Eye (tissue), 1 donor: Measurements from ENCODE around the gene NBEA.

Source experiments
- DNase-seq: peaks from one replicate; pipeline ENCODE4 v3.0.0-alpha.2; 2015

Gene NBEA

GRCh38 chr13:35684432-35684831 lies 742.4 kb downstream of the NBEA start:
- no peak for DNase-seq

- DNase-seq = no peak
Measured at GRCh38 chr13:35687336-35687735, 745.3 kb downstream of the NBEA start.

GRCh38 chr13:35690581-35691207 lies 748.6 kb downstream of the NBEA start:
- DNase-seq = peak; percentile 48

GRCh38 chr13:35693134-35693784 lies 751.2 kb downstream of the NBEA start:
- peak; percentile 79 for DNase-seq

GRCh38 chr13:35694031-35694430 lies 752.0 kb downstream of the NBEA start:
- no peak for DNase-seq

DNA sequence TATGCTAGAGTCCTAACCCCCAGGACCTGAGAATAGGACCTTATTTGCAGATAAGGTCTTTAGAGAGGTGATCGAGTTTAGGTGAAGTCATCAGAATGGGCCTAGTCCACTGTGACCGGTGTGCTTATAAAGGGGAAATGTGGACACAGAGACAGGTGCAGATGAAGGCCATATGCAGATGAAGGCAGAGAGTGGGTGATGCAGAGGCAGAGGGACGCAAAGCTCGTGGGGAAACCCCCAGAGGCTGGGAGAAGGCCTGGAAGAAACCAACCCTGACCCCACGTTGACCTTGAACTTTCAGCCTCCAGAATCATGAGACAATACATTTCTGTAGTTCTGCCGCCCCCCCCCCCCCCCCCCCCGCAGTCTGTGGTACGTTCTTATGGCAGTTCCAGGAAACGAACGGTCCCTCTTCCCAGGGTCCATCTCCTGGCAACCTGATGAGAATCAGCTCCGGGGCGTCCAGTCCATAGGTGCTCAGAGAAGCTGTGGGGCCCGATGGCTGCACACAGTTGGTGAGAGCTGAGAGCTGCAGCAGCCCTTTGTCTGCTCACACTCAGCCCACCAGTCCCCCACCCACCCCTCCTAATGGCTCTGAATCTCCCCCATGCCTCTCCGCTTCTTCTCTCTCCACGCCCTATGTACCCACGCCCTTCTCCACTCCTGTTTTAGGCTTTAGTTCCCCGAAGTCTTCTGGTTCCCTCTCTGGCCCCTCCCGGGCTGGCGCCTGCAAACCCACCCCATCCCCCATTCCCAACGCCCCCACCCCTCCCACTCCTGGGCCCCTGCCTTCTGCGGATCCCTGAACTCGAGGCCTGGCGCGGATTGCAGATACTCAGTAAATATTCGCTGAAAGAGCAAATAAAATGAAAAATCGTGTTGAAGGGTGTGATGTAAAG lies 752.7 kb downstream of the NBEA start:
- DNase-seq = peak; percentile 49

- DNase-seq = no peak
Measured at GRCh38 chr13:35695448-35695770, 753.3 kb downstream of the NBEA start.

GRCh38 chr13:35697186-35697730 lies 755.2 kb downstream of the NBEA start:
- DNase-seq = no peak

DNA sequence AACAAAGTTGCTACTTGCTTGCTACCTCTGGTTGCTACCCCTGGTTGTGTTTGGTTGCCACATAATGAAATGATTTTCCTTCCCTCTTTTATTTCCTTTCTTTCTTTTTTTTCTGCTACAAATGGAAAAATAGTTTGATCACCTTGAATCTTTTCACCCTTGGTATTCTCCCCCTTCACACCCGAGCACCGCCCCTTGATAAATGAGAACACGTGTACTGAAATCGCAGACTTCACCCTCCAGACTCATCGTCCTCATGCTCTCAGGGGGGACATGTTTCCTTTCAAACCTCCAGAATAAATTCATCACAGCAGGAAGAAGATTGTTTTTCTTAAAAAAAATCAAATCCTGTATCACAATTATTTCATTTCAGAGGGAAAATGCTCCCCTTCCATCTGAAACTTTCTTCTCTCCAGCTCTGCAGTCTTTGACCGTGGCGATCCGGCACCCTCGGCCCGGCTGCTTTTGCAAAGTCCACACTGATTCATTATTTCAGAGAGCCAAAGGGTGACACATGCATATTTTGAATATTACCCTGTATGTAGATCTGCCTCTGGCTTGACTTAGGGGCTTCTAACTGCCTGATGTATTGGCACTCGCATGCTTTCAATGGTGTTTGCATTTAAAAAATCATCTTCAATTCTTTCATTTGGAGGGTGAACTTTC lies 757.0 kb downstream of the NBEA start:
- DNase-seq = no peak

DNA sequence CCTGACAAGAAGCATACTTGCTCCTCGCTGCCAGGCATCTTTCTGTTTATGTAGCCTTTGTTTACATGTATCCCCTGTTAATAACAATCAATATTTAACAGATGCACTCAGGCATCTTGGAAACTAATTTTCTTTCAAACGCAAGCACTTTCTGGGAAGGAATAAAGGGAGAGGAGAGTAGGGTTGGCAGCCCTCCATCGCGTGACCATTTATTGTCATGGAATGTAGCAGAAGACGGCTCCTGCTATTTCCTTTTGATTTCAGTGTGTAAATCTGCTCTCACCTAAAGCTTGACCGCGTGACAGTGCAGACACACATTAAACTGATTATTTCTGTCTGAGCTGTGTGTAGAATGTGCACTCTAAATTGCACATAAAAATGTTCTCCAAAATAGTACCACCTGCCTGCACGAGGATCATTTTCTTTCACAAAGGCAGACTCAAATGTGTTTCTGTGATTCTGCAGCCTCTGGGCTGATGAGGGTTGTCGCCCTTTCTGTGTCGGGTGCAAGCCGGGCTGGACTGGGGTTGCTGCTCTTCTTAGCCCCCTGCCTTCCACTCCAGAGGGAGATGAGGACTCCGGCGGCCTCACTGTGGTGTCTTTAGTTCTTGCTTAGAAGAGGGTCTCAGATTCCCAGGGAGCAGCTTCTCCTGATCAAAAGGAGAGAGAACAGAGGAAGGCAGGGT lies 757.9 kb downstream of the NBEA start:
- peak; percentile 70 for DNase-seq

- no peak for DNase-seq
Measured at GRCh38 chr13:35700671-35701070, 758.6 kb downstream of the NBEA start.

DNA sequence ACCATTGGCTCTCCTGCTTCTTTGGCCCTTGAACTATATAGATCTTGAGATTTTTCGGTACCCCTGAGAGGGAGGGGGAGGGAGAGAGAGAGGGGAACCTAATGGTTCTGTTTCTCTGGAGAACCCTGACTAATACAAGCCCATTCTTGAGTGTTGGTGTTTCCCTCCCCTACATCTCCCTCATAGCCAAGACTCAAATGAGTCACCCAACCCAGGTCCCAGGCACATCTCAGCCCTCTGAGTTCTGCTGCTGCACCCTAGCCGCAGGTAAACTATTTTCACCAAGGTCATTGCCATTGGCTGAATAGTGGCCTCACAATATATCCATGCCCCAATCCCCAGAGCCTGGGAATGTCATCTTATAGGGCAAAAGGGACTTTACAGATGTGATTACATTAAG lies 760.2 kb downstream of the NBEA start:
- DNase-seq = no peak

DNA sequence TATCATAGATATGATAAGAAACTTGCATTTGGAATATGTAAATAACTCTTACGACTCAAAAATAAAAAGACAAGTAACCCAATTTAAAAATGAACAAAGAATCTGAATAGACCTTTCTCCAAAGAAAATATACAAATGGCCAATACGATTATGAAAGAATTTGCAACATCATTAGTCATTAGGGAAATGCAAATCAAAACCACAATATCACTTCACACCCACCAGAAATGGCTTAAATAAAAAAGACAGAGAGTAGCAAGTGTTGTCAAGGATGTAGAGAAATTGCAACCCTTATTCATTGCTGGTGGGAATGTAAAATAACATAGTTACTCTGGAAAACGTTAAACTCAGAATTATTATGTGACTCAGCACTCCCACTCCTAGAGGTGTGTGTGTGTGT lies 761.0 kb downstream of the NBEA start:
- no peak for DNase-seq

DNA sequence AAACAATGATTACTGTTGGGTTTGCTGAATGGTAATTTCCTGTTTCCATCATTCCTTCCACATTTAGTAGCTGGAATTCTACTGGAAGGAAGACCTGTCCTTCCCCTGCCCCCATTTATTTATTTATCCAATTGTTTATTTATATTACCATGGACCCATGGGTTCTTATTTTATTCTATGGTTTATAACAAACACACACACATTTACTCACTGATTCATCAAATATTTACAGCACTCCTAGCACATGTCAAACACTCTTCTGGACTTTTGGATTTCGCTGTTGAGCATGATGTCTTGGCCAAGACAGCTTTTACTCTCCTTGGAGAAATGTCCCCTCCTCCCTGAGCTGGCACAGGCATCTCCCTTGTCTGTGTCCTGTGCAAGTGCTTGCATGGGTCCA lies 762.3 kb downstream of the NBEA start:
- no peak for DNase-seq

DNA sequence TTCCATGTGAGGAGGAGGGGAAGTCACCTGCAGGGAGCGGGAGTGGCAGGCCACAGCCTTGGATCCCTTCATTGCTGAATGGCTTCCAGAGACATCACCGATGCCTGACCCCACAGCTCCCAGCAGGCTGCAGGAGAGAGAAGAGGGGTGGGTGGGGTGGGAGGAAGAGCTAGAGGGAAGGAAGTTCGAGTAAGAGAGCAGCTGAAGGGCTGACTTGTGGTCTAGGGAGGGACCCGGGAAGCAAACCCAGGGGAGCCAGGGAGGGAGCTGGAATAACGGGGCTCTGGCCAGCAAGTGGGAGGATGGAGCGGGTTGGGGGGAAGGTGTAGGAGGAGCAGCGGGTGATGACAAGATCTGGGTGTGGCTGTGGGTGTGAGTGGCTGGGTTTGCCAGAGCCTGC lies 764.2 kb downstream of the NBEA start:
- no peak for DNase-seq

GRCh38 chr13:35706721-35707120 lies 764.7 kb downstream of the NBEA start:
- DNase-seq = no peak

DNA sequence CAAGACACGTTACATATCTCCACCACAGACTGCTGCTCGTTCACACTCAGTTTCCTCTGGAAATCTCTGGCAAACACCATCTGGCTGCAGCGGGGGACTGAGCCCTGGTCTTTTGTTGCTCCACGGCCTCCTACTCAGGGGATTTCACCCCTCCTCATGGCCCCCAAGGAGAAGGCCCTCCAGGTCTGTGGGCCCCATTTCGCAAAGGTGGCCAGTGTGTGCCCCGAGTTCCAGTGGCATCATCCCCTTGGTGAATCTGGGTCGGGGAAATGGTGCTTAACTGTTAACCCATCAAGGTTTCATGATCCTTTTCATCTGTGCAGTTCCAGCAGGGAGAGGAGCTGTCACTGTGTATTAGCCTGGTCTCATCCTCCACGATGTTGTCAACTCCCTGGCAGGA lies 769.8 kb downstream of the NBEA start:
- DNase-seq = peak; percentile 73

- DNase-seq = peak; percentile 76
Measured at GRCh38 chr13:35712907-35713761, 771.1 kb downstream of the NBEA start.

- DNase-seq = peak; percentile 73
Measured at GRCh38 chr13:35714121-35714520, 772.1 kb downstream of the NBEA start.

- peak; percentile 74 for DNase-seq
Measured at GRCh38 chr13:35714588-35715377, 772.7 kb downstream of the NBEA start.

DNA sequence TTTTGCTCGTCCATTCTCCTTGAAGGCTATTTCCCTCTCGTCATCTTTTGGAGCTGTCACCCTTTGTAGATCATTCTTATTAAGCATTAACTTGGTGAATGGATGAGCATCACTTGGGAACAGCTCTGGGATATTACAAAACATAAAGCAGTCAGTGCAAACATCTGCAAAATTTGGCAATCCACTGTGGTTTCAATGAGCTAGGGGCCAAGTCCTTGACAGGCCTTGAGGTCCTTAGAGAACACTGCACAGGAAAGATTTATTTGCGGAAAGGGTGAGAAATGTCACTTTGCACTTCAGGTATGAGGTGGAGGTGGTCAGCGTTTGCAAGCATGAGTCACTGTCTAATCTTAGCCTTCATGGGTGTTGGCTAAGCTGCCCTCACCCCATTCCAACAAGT lies 774.1 kb downstream of the NBEA start:
- peak; percentile 41 for DNase-seq
